K562 (cell line): Measurements from ENCODE around the gene LGALS7B. TPM values are rescaled to one million over a fixed set of nuclear protein-coding genes. Genes with fewer than 3 reads are reported as not detected.

Experiments
- ATAC-seq: fragments of 200-7000 bp; cut with Tn5 transposase; 3 replicates; pipeline ENCODE4 v1.9.1; 2020; ENCODE audit warnings: moderate library complexity
- BruUV-seq: library from RNA; stranded (reverse); fragments of 400-500 nt; replicated peaks from 2 replicates; lab custom pipeline; 2021; lab: Mats Ljungman, UMichigan
- CTCF ChIA-PET: fragments of 300-600 bp; formaldehyde crosslinking; extraction: SDS; loops from one replicate; lab custom pipeline; 2021; ENCODE audit warnings: low intra/inter-chr PET ratio; lab: Yijun Ruan, JAX
- POLR2A ChIA-PET: fragments of 300-600, 350-650 bp; sonication (Branson Sonifier 250); formaldehyde crosslinking; extraction: SDS; loops from one replicate; lab custom pipeline; 2021; ENCODE audit warnings: antibody characterized with exemption, inconsistent platforms; lab: Yijun Ruan, JAX
- DNase-seq, 4 experiments: peaks; one replicate each; pipeline versions ENCODE4 v3.0.0 to v3.0.0-alpha.2; 2011 to 2018; ENCODE audit warnings: low spot score in 3 of 4, mixed read lengths in 3 of 4; ENCODE audit errors: extremely low read depth in 1 of 4
- FAIRE-seq: peaks from 2 replicates; lab custom pipeline; 2011; peaks lifted over from hg19 to GRCh38; lab: Jason Lieb, UNC
- H2AFZ ChIP-seq: 2 replicates; pipeline ENCODE4 v1.6.0; 2011; ENCODE audit warnings: low read depth, low read length, control low read depth, inconsistent platforms
- H3K27ac ChIP-seq: fragments of 200-600 bp; 3 replicates; pipeline ENCODE4 v1.8.0; 2011; ENCODE audit warnings: low read depth, mild to moderate bottlenecking, control low read depth, inconsistent platforms, low read length, moderate library complexity, mixed read lengths; ENCODE audit errors: extremely low read depth
- H3K27me3 ChIP-seq, 2 experiments: fragments of 300-600 bp in 1 of 2; 2 replicates in 1 of 2; 3 replicates in 1 of 2; pipeline versions ENCODE4 v1.6.0 to v1.8.0; 2011; ENCODE audit warnings: inconsistent platforms in 2 of 2, low read length in 2 of 2, mild to moderate bottlenecking in 1 of 2, mixed read lengths in 1 of 2, moderate library complexity in 1 of 2; ENCODE audit not compliant: control insufficient read depth in 2 of 2, insufficient read depth in 2 of 2
- H3K36me3 ChIP-seq: fragments of 300-600 bp; 3 replicates; pipeline ENCODE4 v1.8.0; 2011; ENCODE audit warnings: mild to moderate bottlenecking, low read length, inconsistent platforms; ENCODE audit not compliant: control insufficient read depth, insufficient read depth
- H3K4me1 ChIP-seq, 2 experiments: fragments of 200-600 bp in 1 of 2; replicated peaks in 1 of 2; 2 replicates in 1 of 2; 3 replicates in 1 of 2; pipeline versions ENCODE4 v1.5.1 to v1.8.0; 2011; ENCODE audit warnings: inconsistent platforms in 2 of 2, low read length in 2 of 2, mild to moderate bottlenecking in 1 of 2, mixed read lengths in 1 of 2, moderate library complexity in 1 of 2; ENCODE audit not compliant: control insufficient read depth in 2 of 2, insufficient read depth in 2 of 2
- H3K4me2 ChIP-seq: 2 replicates; pipeline ENCODE4 v1.6.1; 2011; ENCODE audit warnings: low read length, control low read depth, inconsistent platforms, mixed read lengths; ENCODE audit not compliant: insufficient read depth
- H3K4me3 ChIP-seq: fragments of 200-600 bp; sonication (generic), shearing (Covaris generic); 2 replicates; pipeline ENCODE4 v1.5.1; 2016; ENCODE audit warnings: control low read depth, inconsistent platforms
- H3K79me2 ChIP-seq: fragments of 200-600 bp; 3 replicates; pipeline ENCODE4 v1.8.0; 2011; ENCODE audit warnings: low read length, inconsistent platforms; ENCODE audit not compliant: control insufficient read depth, insufficient read depth
- H3K9ac ChIP-seq, 2 experiments: 2 replicates each; pipeline versions ENCODE4 v1.6.0 to v1.6.1; 2011; ENCODE audit warnings: low read depth in 2 of 2, low read length in 2 of 2, control low read depth in 1 of 2, inconsistent platforms in 1 of 2, mild to moderate bottlenecking in 1 of 2, mixed read lengths in 1 of 2; ENCODE audit not compliant: insufficient read depth in 1 of 2
- H3K9me1 ChIP-seq: one replicate; pipeline ENCODE4 v1.6.0; 2011; ENCODE audit warnings: inconsistent platforms, mild to moderate bottlenecking, low read length, moderate library complexity; ENCODE audit not compliant: control insufficient read depth, insufficient read depth
- H3K9me3 ChIP-seq: replicated peaks from 2 replicates; pipeline ENCODE4 v1.5.1; 2011; ENCODE audit warnings: low read depth, low read length, inconsistent platforms; ENCODE audit not compliant: control insufficient read depth, insufficient read depth
- H4K20me1 ChIP-seq: replicated peaks from 2 replicates; pipeline ENCODE4 v1.6.1; 2011; ENCODE audit warnings: low read length, inconsistent platforms, mixed read lengths; ENCODE audit not compliant: control insufficient read depth, insufficient read depth
- EHMT2 ChIP-seq: fragments of 450-650 bp; IDR thresholded peaks from 2 replicates; pipeline ENCODE4 v1.6.1; 2018; ENCODE audit warnings: antibody characterized with exemption
- EZH2 ChIP-seq: IDR thresholded peaks from 2 replicates; pipeline ENCODE4 v1.6.1; 2012; ENCODE audit warnings: low read depth, mild to moderate bottlenecking, inconsistent platforms, low read length, borderline replicate concordance
- FOXP1 ChIP-seq: sonication (generic); formaldehyde crosslinking; IDR thresholded peaks from 2 replicates; pipeline ENCODE4 v1.8.0; 2022; ENCODE audit warnings: mild to moderate bottlenecking, missing genetic modification reagents
- HMGN3 ChIP-seq: IDR thresholded peaks from 2 replicates; pipeline ENCODE4 v1.6.1; 2011; ENCODE audit warnings: borderline replicate concordance, low read depth, mild to moderate bottlenecking, mixed read lengths, low read length; ENCODE audit not compliant: insufficient read length; ENCODE audit errors: extremely low read depth
- IFI16 ChIP-seq: fragments of 250-450 bp; sonication (Bioruptor Pico); IDR thresholded peaks from 2 replicates; pipeline ENCODE4 v2.1.2; 2022; ENCODE audit warnings: mild to moderate bottlenecking, inconsistent platforms
- KAT7 ChIP-seq: sonication (generic); formaldehyde crosslinking; IDR thresholded peaks from 2 replicates; pipeline ENCODE4 v1.8.0; 2022; ENCODE audit warnings: missing genetic modification reagents, mild to moderate bottlenecking, borderline replicate concordance
- PTBP1 ChIP-seq: fragments of 200-400 bp; formaldehyde crosslinking; IDR thresholded peaks from 2 replicates; pipeline ENCODE4 v1.6.1; 2017; ENCODE audit warnings: low read depth, low read length
- SIRT6 ChIP-seq: IDR thresholded peaks from one replicate; pipeline ENCODE4 v1.6.1; 2012; ENCODE audit warnings: low read depth, mild to moderate bottlenecking, control low read depth, inconsistent platforms, low read length, moderate library complexity
- STAT5A ChIP-seq: IDR thresholded peaks from 2 replicates; pipeline ENCODE4 v1.6.1; 2012; ENCODE audit warnings: low read length, inconsistent platforms, borderline replicate concordance
- ZBTB1 ChIP-seq: sonication (generic); formaldehyde crosslinking; IDR thresholded peaks from 2 replicates; pipeline ENCODE4 v1.8.1; 2023; ENCODE audit warnings: missing genetic modification reagents, low read depth, mild to moderate bottlenecking, borderline replicate concordance
- ZNF133 ChIP-seq: fragments of 250-450 bp; sonication (Bioruptor Pico); IDR thresholded peaks from 2 replicates; pipeline ENCODE4 v1.4.0; 2020; ENCODE audit warnings: mild to moderate bottlenecking
- ZNF23 ChIP-seq: fragments of 250-450 bp; sonication (Bioruptor Pico); IDR thresholded peaks from 2 replicates; pipeline ENCODE4 v1.4.0; 2020; ENCODE audit warnings: mild to moderate bottlenecking
- ZNF584 ChIP-seq: fragments of 200-800 bp; sonication (Bioruptor generic); IDR thresholded peaks from 2 replicates; pipeline ENCODE4 v1.6.1; 2016; ENCODE audit warnings: low read depth, mild to moderate bottlenecking, missing genetic modification characterization, missing compliant biosample characterization
- ZNF699 ChIP-seq: fragments of 250-450 bp; sonication (Bioruptor Pico); IDR thresholded peaks from 2 replicates; pipeline ENCODE4 v1.8.0; 2021; ENCODE audit warnings: mild to moderate bottlenecking, moderate library complexity; ENCODE audit not compliant: insufficient replicate concordance
- ZNF778 ChIP-seq: fragments of 450-650 bp; formaldehyde crosslinking; IDR thresholded peaks from 2 replicates; pipeline ENCODE4 v1.4.0; 2020; ENCODE audit warnings: mild to moderate bottlenecking, moderate library complexity
- WGBS: fragments of 100-300 bp; shearing (Covaris generic); methylation state at CpG from one replicate; pipeline ENCODE4 v1.1.6; 2016; ENCODE audit warnings: low coverage, mixed read lengths; ENCODE audit not compliant: insufficient coverage; ENCODE audit errors: missing lambda C conversion rate; 5-methylcytosine and 5-hydroxymethylcytosine counted together
- in situ Hi-C: fragments of 300-500 bp; cut with MboI; formaldehyde crosslinking; loops from 4 replicates; pipeline ENCODE4 v1.15.0; 2018; ENCODE audit warnings: inconsistent platforms, mixed read lengths
- intact Hi-C: fragments of 100-400 bp; cut with micrococcal nuclease; formaldehyde crosslinking; loops from 2 replicates; pipeline ENCODE4 v1.14.2; 2022
- polyA plus RNA-seq, 8 experiments: library from polyadenylated mRNA; depleted of rRNA in 4 of 8; stranded (reverse) in 5 of 8; unstranded in 3 of 8; fragments of >200 nt; fragmentation: Nextera tagmentation in 2 of 8; fragmentation: Illumina TruSeq in 1 of 8; extraction: Ambion mirVana in 2 of 8; extraction: Trizol in 1 of 8; gene quantifications; 2 replicates each; pipeline versions ENCODE4 v1.2.1 to v1.2.3, GENCODE V29; 2011 to 2014; ENCODE audit warnings: inconsistent platforms in 1 of 8, missing spikeins in 1 of 8
- total RNA-seq, 7 experiments: library from RNA; depleted of rRNA in 6 of 7; stranded (reverse); fragments of >200 nt in 6 of 7; fragmentation: Illumina TruSeq in 2 of 7; extraction: Trizol in 2 of 7; gene quantifications; 2 replicates each; pipeline versions ENCODE4 v1.2.1 to v1.2.3, GENCODE V29; 2011 to 2021; ENCODE audit warnings: low replicate concordance in 1 of 7
- TF ChIP-seq, protein P1 (sequence below): fragments of 250-450 bp; sonication (Bioruptor Pico); IDR thresholded peaks from 2 replicates; pipeline ENCODE4 v1.5.0; 2021
- TF ChIP-seq, protein P2 (sequence below): fragments of 450-650 bp; IDR thresholded peaks from 2 replicates; pipeline ENCODE4 v1.6.1; 2016; ENCODE audit warnings: low read depth, mild to moderate bottlenecking, moderate library complexity
- TF ChIP-seq, protein P3 (sequence below): fragments of 250-450 bp; sonication (Bioruptor Pico); IDR thresholded peaks from 2 replicates; pipeline ENCODE4 v1.5.0; 2022; ENCODE audit warnings: mild to moderate bottlenecking

The LGALS7B gene
- total and polyA plus RNA-seq, 9 of the 15 experiments (the other 6 are each of a cell fraction or from before 2014, with no cell fraction given) = not detected

DNA sequence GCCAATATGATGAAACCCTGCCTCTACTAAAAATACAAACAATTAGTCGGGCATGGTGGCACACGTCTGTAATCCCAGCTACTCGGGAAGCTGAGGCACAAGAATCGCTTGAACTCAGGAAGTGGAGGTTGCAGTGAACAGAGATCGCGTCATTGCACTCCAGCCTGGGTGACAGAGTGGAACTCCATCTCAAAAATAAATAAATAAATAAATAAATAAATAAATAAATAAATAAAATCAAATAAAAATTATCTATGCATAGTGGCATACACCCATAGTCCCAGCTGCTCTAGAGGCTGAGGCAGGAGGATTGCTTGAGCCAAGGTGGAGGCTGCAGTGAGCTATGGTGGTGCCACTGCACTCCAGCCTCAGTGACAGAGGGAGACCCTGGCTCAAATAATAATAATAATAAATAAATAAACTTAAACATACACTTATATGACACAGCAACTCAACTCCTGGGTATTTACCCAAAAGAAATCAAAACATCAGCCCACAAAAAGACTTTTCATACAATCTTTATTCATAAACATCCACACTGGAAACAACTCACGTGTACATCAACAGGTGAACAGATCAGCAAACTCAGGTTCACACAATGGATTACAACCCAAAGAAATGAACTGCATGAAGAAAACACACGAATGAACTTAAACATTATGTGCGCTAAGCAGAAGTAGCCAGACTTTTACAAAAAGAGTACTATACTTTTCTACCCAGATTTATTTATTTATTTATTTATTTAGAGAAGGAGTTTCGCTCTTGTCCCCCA, 22.5 kb upstream of the LGALS7B start:
- Histone ChIP-seq H3K27ac (no peak overlapping the region), H3K4me1 (peaks cover 0 to 9% of the 10 kb centered on the region in 2 experiments; a peak in 2 of 5 replicates), H3K9ac (no peak overlapping the region), H4K20me1 (no peaks in the 10 kb centered on the region), H3K4me3 (no peak overlapping the region), H3K9me3 (no peaks in the 10 kb centered on the region), H3K9me1 (no peaks in the 10 kb centered on the region), H3K36me3 (no peaks in the 10 kb centered on the region), H2AFZ (no peak overlapping the region), H3K27me3 (no peaks in the 10 kb centered on the region), H3K79me2 (no peaks in the 10 kb centered on the region), H3K4me2 (no peak overlapping the region)
- in situ Hi-C loops = no loop called here
- DNase-seq = no peak
- intact Hi-C loops = no loop called here
- ChIA-PET CTCF (no interaction called here), POLR2A (interaction anchor here (0.6 kb wide), 1 partner anchor 26 kb away, joined by 3 read pairs; no protein-coding TSS in a partner anchor)
- BruUV-seq = no TSS peak
- no peak for ATAC-seq
- no peak for FAIRE-seq
- WGBS = 33% methylated on average over 10 of the region's 10 CpGs
- no peak for TF ChIP-seq ZNF699 (CRISPR knock-in tag)
- no peak for TF ChIP-seq ZNF23
- TF ChIP-seq, protein P1, sequence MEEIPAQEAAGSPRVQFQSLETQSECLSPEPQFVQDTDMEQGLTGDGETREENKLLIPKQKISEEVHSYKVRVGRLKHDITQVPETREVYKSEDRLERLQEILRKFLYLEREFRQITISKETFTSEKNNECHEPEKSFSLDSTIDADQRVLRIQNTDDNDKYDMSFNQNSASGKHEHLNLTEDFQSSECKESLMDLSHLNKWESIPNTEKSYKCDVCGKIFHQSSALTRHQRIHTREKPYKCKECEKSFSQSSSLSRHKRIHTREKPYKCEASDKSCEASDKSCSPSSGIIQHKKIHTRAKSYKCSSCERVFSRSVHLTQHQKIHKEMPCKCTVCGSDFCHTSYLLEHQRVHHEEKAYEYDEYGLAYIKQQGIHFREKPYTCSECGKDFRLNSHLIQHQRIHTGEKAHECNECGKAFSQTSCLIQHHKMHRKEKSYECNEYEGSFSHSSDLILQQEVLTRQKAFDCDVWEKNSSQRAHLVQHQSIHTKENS (CRISPR knock-in tag) = no peak
- no peak for TF ChIP-seq EHMT2
- TF ChIP-seq ZNF584 (CRISPR knock-in tag) = no peak
- TF ChIP-seq PTBP1 = no peak
- TF ChIP-seq, protein P2, sequence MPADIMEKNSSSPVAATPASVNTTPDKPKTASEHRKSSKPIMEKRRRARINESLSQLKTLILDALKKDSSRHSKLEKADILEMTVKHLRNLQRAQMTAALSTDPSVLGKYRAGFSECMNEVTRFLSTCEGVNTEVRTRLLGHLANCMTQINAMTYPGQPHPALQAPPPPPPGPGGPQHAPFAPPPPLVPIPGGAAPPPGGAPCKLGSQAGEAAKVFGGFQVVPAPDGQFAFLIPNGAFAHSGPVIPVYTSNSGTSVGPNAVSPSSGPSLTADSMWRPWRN = no peak
- no peak for TF ChIP-seq FOXP1
- no peak for TF ChIP-seq ZNF133 (CRISPR knock-in tag)
- TF ChIP-seq, protein P3, sequence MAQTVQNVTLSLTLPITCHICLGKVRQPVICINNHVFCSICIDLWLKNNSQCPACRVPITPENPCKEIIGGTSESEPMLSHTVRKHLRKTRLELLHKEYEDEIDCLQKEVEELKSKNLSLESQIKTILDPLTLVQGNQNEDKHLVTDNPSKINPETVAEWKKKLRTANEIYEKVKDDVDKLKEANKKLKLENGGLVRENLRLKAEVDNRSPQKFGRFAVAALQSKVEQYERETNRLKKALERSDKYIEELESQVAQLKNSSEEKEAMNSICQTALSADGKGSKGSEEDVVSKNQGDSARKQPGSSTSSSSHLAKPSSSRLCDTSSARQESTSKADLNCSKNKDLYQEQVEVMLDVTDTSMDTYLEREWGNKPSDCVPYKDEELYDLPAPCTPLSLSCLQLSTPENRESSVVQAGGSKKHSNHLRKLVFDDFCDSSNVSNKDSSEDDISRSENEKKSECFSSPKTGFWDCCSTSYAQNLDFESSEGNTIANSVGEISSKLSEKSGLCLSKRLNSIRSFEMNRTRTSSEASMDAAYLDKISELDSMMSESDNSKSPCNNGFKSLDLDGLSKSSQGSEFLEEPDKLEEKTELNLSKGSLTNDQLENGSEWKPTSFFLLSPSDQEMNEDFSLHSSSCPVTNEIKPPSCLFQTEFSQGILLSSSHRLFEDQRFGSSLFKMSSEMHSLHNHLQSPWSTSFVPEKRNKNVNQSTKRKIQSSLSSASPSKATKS = no peak
- TF ChIP-seq ZNF778 (CRISPR knock-in tag) = no peak
- TF ChIP-seq IFI16 (CRISPR knock-in tag) = no peak
- no peak for TF ChIP-seq EZH2
- TF ChIP-seq SIRT6 = no peak
- TF ChIP-seq STAT5A = no peak
- TF ChIP-seq ZBTB1 (CRISPR knock-in tag) = no peak
- TF ChIP-seq HMGN3 = no peak
- TF ChIP-seq KAT7 (CRISPR knock-in tag) = no peak
